ENCODE results near the gene BLM.

Gene BLM

GRCh38 chr15:90851114-90851513 lies 134.0 kb downstream of the BLM start:
- DNase-seq (ENCODE audit: low spot score), result no peak

GRCh38 chr15:90851940-90852339 lies 134.8 kb downstream of the BLM start:
- DNase-seq (ENCODE audit: low spot score), result no peak

GRCh38 chr15:90855139-90855538 lies 138.0 kb downstream of the BLM start:
- no peak for DNase-seq (ENCODE audit: low spot score)

- DNase-seq (ENCODE audit: low spot score), result no peak
Observed at GRCh38 chr15:90857337-90857736, 140.2 kb downstream of the BLM start.

- no peak for DNase-seq (ENCODE audit: low spot score)
Observed at GRCh38 chr15:90857883-90858443, 140.8 kb downstream of the BLM start.

GRCh38 chr15:90859234-90860131 lies 142.3 kb downstream of the BLM start:
- no peak for DNase-seq (ENCODE audit: low spot score)

- no peak for DNase-seq (ENCODE audit: low spot score)
Observed at GRCh38 chr15:90860450-90860849, 143.3 kb downstream of the BLM start.

GRCh38 chr15:90860942-90861675 lies 144.0 kb downstream of the BLM start:
- no peak for DNase-seq (ENCODE audit: low spot score)

- no peak for DNase-seq (ENCODE audit: low spot score)
Observed at GRCh38 chr15:90862487-90862886, 145.3 kb downstream of the BLM start.

- DNase-seq (ENCODE audit: low spot score), result no peak
Observed at GRCh38 chr15:90862964-90863778, 146.0 kb downstream of the BLM start.

GRCh38 chr15:90863987-90864386 lies 146.8 kb downstream of the BLM start:
- no peak for DNase-seq (ENCODE audit: low spot score)

- no peak for DNase-seq (ENCODE audit: low spot score)
Observed at GRCh38 chr15:90864507-90864906, 147.4 kb downstream of the BLM start.

GRCh38 chr15:90865702-90866101 lies 148.6 kb downstream of the BLM start:
- no peak for DNase-seq (ENCODE audit: low spot score)

Measured in pons (tissue), 1 donor.